Mesendoderm (in vitro differentiated cells): ENCODE results near the gene PLG.
A peak's percentile ranks its signal among the peaks of the same experiment; 100 is the strongest.

Experiments
- DNase-seq: peaks from one replicate; pipeline ENCODE4 v3.0.0; 2013
- H2AK5ac ChIP-seq: 2 replicates; pipeline ENCODE4 v1.6.1; 2013; ENCODE audit warnings: low read length, inconsistent platforms
- H2BK120ac ChIP-seq: 2 replicates; pipeline ENCODE4 v1.6.1; 2013; ENCODE audit warnings: low read depth, mild to moderate bottlenecking, low read length, moderate library complexity, mixed read lengths
- H2BK15ac ChIP-seq: replicated peaks from 2 replicates; pipeline ENCODE4 v1.6.1; 2013; ENCODE audit warnings: low read depth, mild to moderate bottlenecking, moderate library complexity
- H2BK5ac ChIP-seq: 2 replicates; pipeline ENCODE4 v1.6.1; 2013; ENCODE audit warnings: low read length, inconsistent platforms
- H3K18ac ChIP-seq: 2 replicates; pipeline ENCODE4 v1.6.1; 2013; ENCODE audit warnings: mild to moderate bottlenecking, low read length, mixed read lengths
- H3K23ac ChIP-seq: one replicate; pipeline ENCODE4 v1.6.1; 2013; ENCODE audit warnings: low read length
- H3K27ac ChIP-seq: 2 replicates; pipeline ENCODE4 v1.5.1; 2013; ENCODE audit warnings: low read depth, mild to moderate bottlenecking, inconsistent platforms, low read length, moderate library complexity
- H3K27me3 ChIP-seq: 2 replicates; pipeline ENCODE4 v1.6.1; 2013; ENCODE audit warnings: low read length, control low read depth, mild to moderate bottlenecking, inconsistent platforms; ENCODE audit not compliant: insufficient read depth, poor library complexity
- H3K36me3 ChIP-seq: 2 replicates; pipeline ENCODE4 v1.6.1; 2013; ENCODE audit warnings: low read length, inconsistent platforms; ENCODE audit not compliant: control insufficient read depth, insufficient read depth
- H3K4ac ChIP-seq: one replicate; pipeline ENCODE4 v1.6.1; 2013; ENCODE audit warnings: low read depth, mild to moderate bottlenecking, low read length, moderate library complexity
- H3K4me1 ChIP-seq: 2 replicates; pipeline ENCODE4 v1.6.1; 2013; ENCODE audit warnings: low read depth, low read length, inconsistent platforms; ENCODE audit not compliant: control insufficient read depth
- H3K4me2 ChIP-seq: 2 replicates; pipeline ENCODE4 v1.6.1; 2013; ENCODE audit warnings: low read length
- H3K4me3 ChIP-seq: 2 replicates; pipeline ENCODE4 v1.5.1; 2013; ENCODE audit warnings: mild to moderate bottlenecking, low read length
- H3K56ac ChIP-seq: one replicate; pipeline ENCODE4 v1.6.1; 2013; ENCODE audit warnings: low read length
- H3K79me1 ChIP-seq: 2 replicates; pipeline ENCODE4 v1.6.1; 2013; ENCODE audit warnings: low read length, inconsistent platforms
- H3K79me2 ChIP-seq: 2 replicates; pipeline ENCODE4 v1.6.1; 2013; ENCODE audit warnings: mild to moderate bottlenecking, low read length; ENCODE audit not compliant: control insufficient read depth, insufficient read depth
- H3K9ac ChIP-seq: 2 replicates; pipeline ENCODE4 v1.6.1; 2013; ENCODE audit warnings: low read length, inconsistent platforms
- H4K5ac ChIP-seq: one replicate; pipeline ENCODE4 v1.6.1; 2013; ENCODE audit warnings: low read length
- H4K8ac ChIP-seq: one replicate; pipeline ENCODE4 v1.6.1; 2013; ENCODE audit warnings: low read depth, mild to moderate bottlenecking, control low read depth, low read length, moderate library complexity
- WGBS: extraction: QIAGEN DNeasy Blood & Tissue Kit; methylation state at CpG from one replicate; pipeline ENCODE4 v1.1.7; 2013; ENCODE audit warnings: low lambda C conversion rate, missing lambda C conversion rate; ENCODE audit not compliant: insufficient coverage; ENCODE audit errors: extremely low coverage; 5-methylcytosine and 5-hydroxymethylcytosine counted together

The PLG gene

GRCh38 chr6:160788806-160789205, 86.8 kb downstream of the PLG start:
- Histone ChIP-seq H2AK5ac (no peak overlapping the region), H4K8ac (no peak overlapping the region), H4K5ac (no peak overlapping the region), H3K4me3 (no peak overlapping the region), H3K4me1 (peaks cover 2% of the 10 kb centered on the region), H3K56ac (no peak overlapping the region), H3K4me2 (no peak overlapping the region), H3K27me3 (no peaks in the 10 kb centered on the region), H3K18ac (peak overlapping the region; percentile 39), H3K27ac (no peak overlapping the region), H2BK15ac (peak overlapping the region; percentile 64), H3K79me2 (no peaks in the 10 kb centered on the region), H3K9ac (no peak overlapping the region), H3K4ac (no peak overlapping the region), H3K79me1 (no peaks in the 10 kb centered on the region), H2BK5ac (no peak overlapping the region), H3K23ac (no peak overlapping the region), H3K36me3 (no peaks in the 10 kb centered on the region), H2BK120ac (no peak overlapping the region)
- peak; percentile 73 for DNase-seq
- no CpG with 5 or more reads among the region's 4 CpGs for WGBS

- Histone ChIP-seq H3K27me3 (no peaks in the 10 kb centered on the region), H3K23ac (no peak overlapping the region), H2BK5ac (no peak overlapping the region), H3K79me1 (no peaks in the 10 kb centered on the region), H4K5ac (no peak overlapping the region), H3K4me3 (no peak overlapping the region), H3K27ac (no peak overlapping the region), H3K36me3 (no peaks in the 10 kb centered on the region), H3K9ac (no peak overlapping the region), H2BK120ac (peak overlapping the region; percentile 82), H3K4ac (no peak overlapping the region), H2BK15ac (no peak overlapping the region), H3K56ac (no peak overlapping the region), H3K18ac (peak overlapping the region; percentile 68), H3K4me1 (peaks cover 2% of the 10 kb centered on the region), H4K8ac (peak overlapping the region; percentile 93), H3K4me2 (no peak overlapping the region), H3K79me2 (no peaks in the 10 kb centered on the region), H2AK5ac (no peak overlapping the region)
- no peak for DNase-seq
- WGBS, result no CpG with 5 or more reads among the region's 9 CpGs
Measured at GRCh38 chr6:160789263-160790027, 87.4 kb downstream of the PLG start.

GRCh38 chr6:160790028-160790792, 88.2 kb downstream of the PLG start:
- Histone ChIP-seq H3K23ac (no peak overlapping the region), H2AK5ac (no peak overlapping the region), H3K4ac (no peak overlapping the region), H2BK120ac (peak overlapping the region; percentile 79), H3K79me1 (no peaks in the 10 kb centered on the region), H4K5ac (no peak overlapping the region), H2BK15ac (no peak overlapping the region), H3K27me3 (no peaks in the 10 kb centered on the region), H3K4me3 (no peak overlapping the region), H3K4me1 (peaks cover 2% of the 10 kb centered on the region), H3K18ac (peak overlapping the region; percentile 71), H3K36me3 (no peaks in the 10 kb centered on the region), H3K56ac (peak overlapping the region; percentile 69), H3K79me2 (no peaks in the 10 kb centered on the region), H2BK5ac (no peak overlapping the region), H3K9ac (no peak overlapping the region), H4K8ac (no peak overlapping the region), H3K4me2 (no peak overlapping the region), H3K27ac (peak overlapping the region; percentile 31)
- DNase-seq, result peak; percentile 87
- WGBS, result 100% methylated on average over 1 of the region's 7 CpGs

GRCh38 chr6:160791459-160791858, 89.4 kb downstream of the PLG start:
- no CpG with 5 or more reads among the region's 6 CpGs for WGBS
- no peaks in the 10 kb centered on the region for H3K36me3 ChIP-seq
- H3K18ac ChIP-seq, result peak overlapping the region; percentile 39
- no peak overlapping the region for H3K4me2 ChIP-seq
- peaks cover 2% of the 10 kb centered on the region for H3K4me1 ChIP-seq
- no peak overlapping the region for H3K27ac ChIP-seq
- no peak overlapping the region for H2BK120ac ChIP-seq
- H3K9ac ChIP-seq, result no peak overlapping the region
- H4K8ac ChIP-seq, result no peak overlapping the region
- H3K79me2 ChIP-seq, result no peaks in the 10 kb centered on the region
- H3K79me1 ChIP-seq, result no peaks in the 10 kb centered on the region
- H3K56ac ChIP-seq, result peak overlapping the region; percentile 69
- no peak overlapping the region for H4K5ac ChIP-seq
- no peak overlapping the region for H2BK5ac ChIP-seq
- DNase-seq, result no peak
- no peak overlapping the region for H2BK15ac ChIP-seq
- no peak overlapping the region for H3K23ac ChIP-seq
- H3K4me3 ChIP-seq, result no peak overlapping the region
- no peak overlapping the region for H2AK5ac ChIP-seq
- no peaks in the 10 kb centered on the region for H3K27me3 ChIP-seq
- H3K4ac ChIP-seq, result peak overlapping the region; percentile 24

GRCh38 chr6:160791981-160792418, 90.0 kb downstream of the PLG start:
- H3K4me1 ChIP-seq, result peaks cover 2% of the 10 kb centered on the region
- peak overlapping the region; percentile 70 for H2BK5ac ChIP-seq
- peak overlapping the region; percentile 63 for H3K56ac ChIP-seq
- peak overlapping the region; percentile 91 for H2AK5ac ChIP-seq
- DNase-seq, result no peak
- H3K4me2 ChIP-seq, result no peak overlapping the region
- H3K27me3 ChIP-seq, result no peaks in the 10 kb centered on the region
- no peaks in the 10 kb centered on the region for H3K36me3 ChIP-seq
- peak overlapping the region; percentile 95 for H3K18ac ChIP-seq
- no CpG with 5 or more reads among the region's 3 CpGs for WGBS
- no peak overlapping the region for H3K4me3 ChIP-seq
- no peak overlapping the region for H4K5ac ChIP-seq
- H2BK15ac ChIP-seq, result no peak overlapping the region
- H3K79me2 ChIP-seq, result no peaks in the 10 kb centered on the region
- no peak overlapping the region for H3K23ac ChIP-seq
- H2BK120ac ChIP-seq, result no peak overlapping the region
- no peak overlapping the region for H3K9ac ChIP-seq
- H3K79me1 ChIP-seq, result no peaks in the 10 kb centered on the region
- H3K27ac ChIP-seq, result no peak overlapping the region
- H4K8ac ChIP-seq, result no peak overlapping the region
- H3K4ac ChIP-seq, result no peak overlapping the region
